CD14-positive monocyte (primary cell): Measurements from ENCODE around the gene SLC40A1. TPM values are rescaled to one million over a fixed set of nuclear protein-coding genes. Genes with fewer than 3 reads are reported as not detected.

ENCODE experiments used
- DNase-seq, 3 donors: peaks; one replicate each; pipeline ENCODE4 v3.0.0-alpha.2; 2011 to 2022
- H2AFZ ChIP-seq: 2 replicates; pipeline ENCODE4 v1.6.0; 2012; ENCODE audit warnings: mild to moderate bottlenecking, low read depth, low read length, inconsistent platforms; ENCODE audit not compliant: insufficient read depth, poor library complexity, severe bottlenecking
- H3K27ac ChIP-seq, 2 donors: 1 replicate in 1 of 2; 2 replicates in 1 of 2; pipeline ENCODE4 v1.5.1; 2012 to 2013; ENCODE audit warnings: low read length in 2 of 2, control low read depth in 1 of 2, inconsistent platforms in 1 of 2, low read depth in 1 of 2, mild to moderate bottlenecking in 1 of 2
- H3K27me3 ChIP-seq, 2 donors: one replicate each; pipeline versions ENCODE4 v1.6.0 to v1.6.1; 2011 to 2013; ENCODE audit warnings: low read length in 2 of 2; ENCODE audit not compliant: control insufficient read depth in 2 of 2, insufficient read depth in 2 of 2
- H3K36me3 ChIP-seq, 2 donors: replicated peaks in 1 of 2; 1 replicate in 1 of 2; 2 replicates in 1 of 2; pipeline versions ENCODE4 v1.5.1 to v1.6.1; 2012 to 2013; ENCODE audit warnings: low read length in 2 of 2, control low read depth in 1 of 2, inconsistent platforms in 1 of 2, mild to moderate bottlenecking in 1 of 2; ENCODE audit not compliant: insufficient read depth in 2 of 2, control insufficient read depth in 1 of 2
- H3K4me1 ChIP-seq, 2 donors: 1 replicate in 1 of 2; 2 replicates in 1 of 2; pipeline versions ENCODE4 v1.5.1 to v1.6.1; 2012 to 2013; ENCODE audit warnings: low read length in 2 of 2, control low read depth in 1 of 2, inconsistent platforms in 1 of 2, mild to moderate bottlenecking in 1 of 2, moderate library complexity in 1 of 2; ENCODE audit not compliant: insufficient read depth in 2 of 2, control insufficient read depth in 1 of 2
- H3K4me2 ChIP-seq: replicated peaks from 2 replicates; pipeline ENCODE3; 2012; ENCODE audit warnings: low read length, moderate library complexity, mild to moderate bottlenecking; ENCODE audit not compliant: poor library complexity, severe bottlenecking; ENCODE audit errors: extremely low read depth
- H3K4me3 ChIP-seq, 3 experiments: fragments of 200-600 bp in 1 of 3; sonication (generic) in 1 of 3; replicated peaks in 1 of 3; 1 replicate in 2 of 3; 2 replicates in 1 of 3; pipeline ENCODE4 v1.5.1; 2011 to 2013; ENCODE audit warnings: low read length in 3 of 3, mild to moderate bottlenecking in 3 of 3, control low read depth in 2 of 3, low read depth in 2 of 3, inconsistent platforms in 1 of 3, moderate library complexity in 1 of 3
- H3K79me2 ChIP-seq: 2 replicates; pipeline ENCODE4 v1.6.0; 2012; ENCODE audit warnings: mild to moderate bottlenecking, control low read depth, inconsistent platforms, low read length, moderate library complexity; ENCODE audit not compliant: insufficient read depth
- H3K9ac ChIP-seq: 2 replicates; pipeline ENCODE4 v1.6.0; 2017; ENCODE audit warnings: low read length, mild to moderate bottlenecking; ENCODE audit not compliant: insufficient read depth, poor library complexity, severe bottlenecking
- H3K9me3 ChIP-seq, 2 donors: replicated peaks in 1 of 2; 1 replicate in 1 of 2; 2 replicates in 1 of 2; pipeline versions ENCODE4 v1.5.1 to v1.6.1; 2012 to 2013; ENCODE audit warnings: low read length in 2 of 2, control low read depth in 1 of 2; ENCODE audit not compliant: control insufficient read depth in 1 of 2, insufficient read depth in 1 of 2
- H4K20me1 ChIP-seq: 2 replicates; pipeline ENCODE4 v1.6.0; 2012; ENCODE audit warnings: mild to moderate bottlenecking, low read length, control low read depth, moderate library complexity; ENCODE audit not compliant: insufficient read depth
- H3K27ac Mint-ChIP-seq, 7 donors: one replicate each; pipeline ENCODE4 v1.8.0; 2020; ENCODE audit warnings: mild to moderate bottlenecking in 7 of 7, mixed read lengths in 7 of 7, moderate library complexity in 6 of 7, inconsistent platforms in 2 of 7
- H3K27me3 Mint-ChIP-seq, 3 donors: one replicate each; pipeline ENCODE4 v1.8.0; 2021 to 2022; ENCODE audit warnings: low read depth in 3 of 3, mild to moderate bottlenecking in 3 of 3, mixed read lengths in 3 of 3, moderate library complexity in 3 of 3, inconsistent platforms in 1 of 3
- H3K36me3 Mint-ChIP-seq, 2 donors: one replicate each; pipeline ENCODE4 v1.8.0; 2020; ENCODE audit warnings: mixed read lengths in 2 of 2, inconsistent platforms in 1 of 2, mild to moderate bottlenecking in 1 of 2
- H3K4me1 Mint-ChIP-seq: one replicate; pipeline ENCODE4 v1.8.0; 2020; ENCODE audit warnings: mild to moderate bottlenecking, mixed read lengths
- H3K4me3 Mint-ChIP-seq, 2 donors: one replicate each; pipeline ENCODE4 v1.8.0; 2020; ENCODE audit warnings: mild to moderate bottlenecking in 2 of 2, mixed read lengths in 2 of 2, moderate library complexity in 1 of 2
- H3K9me3 Mint-ChIP-seq, 7 donors: one replicate each; pipeline ENCODE4 v1.8.0; 2020 to 2022; ENCODE audit warnings: mixed read lengths in 7 of 7, mild to moderate bottlenecking in 6 of 7, moderate library complexity in 6 of 7, inconsistent platforms in 2 of 7
- CTCF ChIP-seq: fragments of 200-600 bp; IDR thresholded peaks from one replicate; pipeline ENCODE4 v1.8.0; 2022; ENCODE audit warnings: antibody characterized with exemption, mild to moderate bottlenecking
- WGBS: methylation state at CpG from one replicate; pipeline ENCODE4 v1.1.5; 2013; ENCODE audit warnings: missing lambda C conversion rate; ENCODE audit not compliant: insufficient coverage; 5-methylcytosine and 5-hydroxymethylcytosine counted together
- intact Hi-C, 2 donors: fragments of 100-400 bp; cut with micrococcal nuclease; formaldehyde crosslinking; loops; one replicate each; pipeline versions ENCODE4 v1.15.0 to v1.15.1; 2023
- polyA plus RNA-seq, 3 donors: library from polyadenylated mRNA; depleted of rRNA in 1 of 3; unstranded in 2 of 3; stranded (reverse) in 1 of 3; fragments of 300-500 nt in 2 of 3; fragments of >200 nt in 1 of 3; fragmentation: Illumina TruSeq in 2 of 3; gene quantifications; 1 replicate in 2 of 3; 2 replicates in 1 of 3; pipeline ENCODE4 v1.2.3, GENCODE V29; 2012 to 2021

The SLC40A1 gene
- polyA plus RNA-seq, 3 donors: 7.9 to 91.6 (median 90.4) TPM

- H3K4me1 ChIP-seq: peaks cover 48 to 58% of the 10 kb centered on the region in 2 donors
- no peaks in the 10 kb centered on the region for H4K20me1 ChIP-seq
- intact Hi-C loops: no loop called here
- no peak for TF ChIP-seq CTCF
- peaks cover 1 to 10% (median 7%) of the 10 kb centered on the region in 7 donors for H3K9me3 Mint-ChIP-seq
- DNase-seq: no peak
- H3K27me3 Mint-ChIP-seq: no peaks in the 10 kb centered on the region
- H3K79me2 ChIP-seq: no peaks in the 10 kb centered on the region
- peaks cover 50% of the 10 kb centered on the region for H3K4me1 Mint-ChIP-seq
- H3K27ac ChIP-seq: no peak overlapping the region
- H3K4me3 Mint-ChIP-seq: no peak overlapping the region
- no peak overlapping the region for H3K4me2 ChIP-seq
- no peak overlapping the region for H2AFZ ChIP-seq
- H3K36me3 Mint-ChIP-seq: no peaks in the 10 kb centered on the region
- H3K27me3 ChIP-seq: no peaks in the 10 kb centered on the region
- H3K27ac Mint-ChIP-seq: no peak overlapping the region
- H3K9ac ChIP-seq: no peak overlapping the region
- no peaks in the 10 kb centered on the region for H3K36me3 ChIP-seq
- peaks cover 0 to 4% of the 10 kb centered on the region in 2 donors for H3K9me3 ChIP-seq
- no peak overlapping the region for H3K4me3 ChIP-seq
Observed at GRCh38 chr2:189511960-189512319, 68.6 kb downstream of the SLC40A1 start.

- Histone ChIP-seq H3K4me3 (no peak overlapping the region), H3K36me3 (no peaks in the 10 kb centered on the region), H3K4me1 (peaks cover 48 to 58% of the 10 kb centered on the region in 2 donors), H4K20me1 (no peaks in the 10 kb centered on the region), H3K9ac (no peak overlapping the region), H3K9me3 (peaks cover 0 to 4% of the 10 kb centered on the region in 2 donors), H3K27me3 (no peaks in the 10 kb centered on the region), H3K27ac (no peak overlapping the region), H2AFZ (no peak overlapping the region), H3K4me2 (no peak overlapping the region), H3K79me2 (no peaks in the 10 kb centered on the region)
- Mint-ChIP-seq H3K27ac (no peak overlapping the region), H3K9me3 (peaks cover 1 to 10% (median 7%) of the 10 kb centered on the region in 7 donors), H3K36me3 (no peaks in the 10 kb centered on the region), H3K27me3 (no peaks in the 10 kb centered on the region), H3K4me3 (no peak overlapping the region), H3K4me1 (peaks cover 48% of the 10 kb centered on the region)
- intact Hi-C loops: no loop called here
- DNase-seq: no peak
- TF ChIP-seq CTCF: no peak
- WGBS: no CpG with 5 or more reads among the region's 2 CpGs
Observed at GRCh38 chr2:189511210-189511959, 69.2 kb downstream of the SLC40A1 start.

Other genes with a start within 250 kb of the SLC40A1 start
- gene WDR75, start 139.3 kb downstream of the SLC40A1 start, polyA plus RNA-seq: 10 to 100 TPM in 1 of 3 donors, 1 to 10 TPM in 2; 3.9 to 20.7 (median 5.8) TPM
- 10 to 100 TPM in 2 of 3 donors, 1 to 10 TPM in 1; 8.6 to 27.1 (median 26.6) TPM for gene ASNSD1, start 80.7 kb upstream of the SLC40A1 start, polyA plus RNA-seq
- 1 to 10 TPM; 1.1 to 2.3 (median 1.4) TPM for gene ANKAR, start 93.9 kb upstream of the SLC40A1 start, polyA plus RNA-seq
- gene OSGEPL1, start 182.0 kb upstream of the SLC40A1 start, polyA plus RNA-seq: 1 to 10 TPM; 2.1 to 2.9 (median 2.6) TPM
- gene ORMDL1, start 203.6 kb upstream of the SLC40A1 start, polyA plus RNA-seq: 100 to 1,000 TPM in 1 of 3 donors, 10 to 100 TPM in 2; 76.4 to 204 (median 93.2) TPM
- gene PMS1, start 203.7 kb upstream of the SLC40A1 start, polyA plus RNA-seq: 1 to 10 TPM; 3.7 to 7.8 (median 5.7) TPM